ENCODE data around the gene P2RY14. TPM values are rescaled to one million over a fixed set of nuclear protein-coding genes. Genes with fewer than 3 reads are reported as not detected.

Gene P2RY14
- 0.07 TPM in 1 of 2 replicates, not detected in the other for total RNA-seq

DNA sequence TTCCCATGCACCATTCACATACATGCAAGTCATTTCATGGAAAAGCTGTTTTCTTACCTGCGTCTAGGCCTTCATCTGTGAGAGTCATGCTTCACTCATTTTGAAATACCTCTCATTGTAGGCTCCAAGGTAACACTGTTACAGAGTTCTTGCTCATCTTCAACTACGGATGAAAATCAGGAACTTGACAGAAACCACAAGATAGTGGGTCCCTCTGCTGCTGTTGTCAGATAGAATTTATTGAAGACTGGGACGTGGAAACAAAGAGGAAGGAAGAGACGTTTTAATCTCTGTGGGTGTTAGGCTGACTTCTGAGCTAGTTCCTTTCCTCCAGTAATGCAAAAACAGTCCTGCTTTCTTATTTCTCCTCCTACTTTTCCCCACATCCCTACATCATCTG lies at the start of gene P2RY14:
Gene P2RY14 (minus strand): TSS at position 313 of the 400 bp plus-strand sequence. CDS start 64,226 bp downstream, outside the sequence.

DNA sequence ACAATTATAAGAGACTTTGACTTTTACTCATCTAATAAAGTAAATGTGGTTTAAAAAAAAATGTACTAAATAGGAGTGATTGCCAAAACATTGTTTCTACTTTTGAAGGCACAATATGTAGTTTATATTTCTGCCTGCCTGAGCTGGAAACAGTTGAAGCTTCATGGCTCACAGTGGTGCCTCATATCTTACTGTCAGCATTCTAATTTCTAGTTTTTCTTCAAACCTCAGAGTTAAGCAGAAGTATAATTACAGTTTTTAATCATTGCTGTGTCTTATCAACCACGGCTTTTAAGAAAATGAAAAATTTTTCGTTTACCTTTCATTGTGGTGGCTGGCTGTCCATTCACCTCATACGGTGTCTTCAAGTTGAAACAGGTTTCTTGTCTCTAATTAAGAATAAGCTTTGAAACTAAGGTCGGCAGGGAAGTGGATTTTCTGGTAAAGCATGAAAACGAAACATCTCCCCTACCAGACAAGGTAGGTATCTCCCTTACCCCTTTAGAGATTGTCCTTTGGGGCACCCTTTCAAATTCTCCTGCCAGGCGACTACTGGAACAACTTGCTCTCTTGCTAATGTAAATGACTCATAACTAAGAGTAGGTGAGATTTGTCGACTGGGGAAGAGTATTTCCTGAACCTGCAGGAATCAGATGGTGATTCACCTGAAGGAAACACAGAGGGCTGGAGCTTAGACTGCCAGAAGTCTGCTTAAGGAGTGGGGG lies 38.1 kb upstream of the P2RY14 start, which contains the start of gene GPR87:
Gene GPR87 (minus strand): TSS at position 554 of the 725 bp plus-strand sequence. CDS start 16,720 bp downstream, outside the sequence.

DNA sequence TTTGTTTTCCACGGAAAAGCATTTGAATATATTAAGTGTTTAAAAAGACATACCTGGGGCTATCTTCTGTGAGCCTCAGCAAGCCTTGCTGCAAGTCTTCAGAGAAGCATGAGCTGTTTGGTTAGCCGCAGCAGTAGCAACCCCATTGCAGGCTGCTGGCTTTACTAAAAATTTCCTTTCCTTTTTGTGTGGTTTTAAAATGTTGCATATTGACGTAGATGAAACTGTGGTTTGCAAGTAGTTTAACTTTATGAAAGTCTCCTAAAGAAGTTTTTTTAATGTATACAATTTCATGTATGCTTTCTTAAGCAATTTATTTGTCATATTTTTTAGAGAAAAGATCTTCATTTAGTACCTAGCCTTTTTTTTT lies 75.3 kb downstream of the P2RY14 start, which contains the start of gene GPR171:
Gene GPR171 (minus strand): TSS at position 166 of the 370 bp plus-strand sequence. CDS start 3,830 bp downstream, outside the sequence.

Other genes starting within 250 kb of the P2RY14 start
- 0.05 and 0.07 TPM in 2 replicates for gene MED12L, start 192.9 kb downstream of the P2RY14 start, total RNA-seq
- gene GPR171, start 75.3 kb downstream of the P2RY14 start, total RNA-seq: not detected in 2 replicates
- 69.9 and 74.1 TPM in 2 replicates for gene GPR87, start 38.3 kb upstream of the P2RY14 start, total RNA-seq
- not detected in 2 replicates for gene P2RY13, start 51.0 kb upstream of the P2RY14 start, total RNA-seq
- not detected in 2 replicates for gene P2RY12, start 106.2 kb upstream of the P2RY14 start, total RNA-seq
- under 0.01 and 0.07 TPM in 2 replicates for gene IGSF10, start 182.5 kb upstream of the P2RY14 start, total RNA-seq

Data from airway epithelial cell (primary cell).